HepG2 (cell line): ENCODE measurements around the gene IPMK. TPM values are rescaled to one million over a fixed set of nuclear protein-coding genes. Genes with fewer than 3 reads are reported as not detected.

Experiments
- ATAC-seq: fragments of 200-7000 bp; cut with Tn5 transposase; 3 replicates; pipeline ENCODE4 v1.9.1; 2020; ENCODE audit warnings: mild to moderate bottlenecking, moderate library complexity
- BruUV-seq: library from RNA; stranded (reverse); fragments of 400-500 nt; replicated peaks from 2 replicates; lab custom pipeline; 2021; lab: Mats Ljungman, UMichigan
- CTCF ChIA-PET: fragments of 300-600 bp; formaldehyde crosslinking; extraction: SDS; loops from one replicate; lab custom pipeline; 2021; ENCODE audit warnings: low total read pairs, inconsistent platforms, low intra/inter-chr PET ratio; lab: Yijun Ruan, JAX
- POLR2A ChIA-PET: fragments of 350-600 bp; sonication (Branson Sonifier 250); formaldehyde crosslinking; loops from one replicate; lab custom pipeline; 2020; ENCODE audit warnings: antibody characterized with exemption, inconsistent platforms; lab: Yijun Ruan, JAX
- DNase-seq: peaks from one replicate; pipeline ENCODE4 v3.0.0-alpha.2; 2015; ENCODE audit warnings: low spot score
- FAIRE-seq: peaks from 3 replicates; lab custom pipeline; 2011; peaks lifted over from hg19 to GRCh38; lab: Jason Lieb, UNC
- H2AFZ ChIP-seq: one replicate; pipeline ENCODE4 v1.6.1; 2011; ENCODE audit warnings: low read length, inconsistent platforms
- H3K27ac ChIP-seq: fragments of 300-600 bp; 3 replicates; pipeline ENCODE4 v1.8.0; 2011; ENCODE audit warnings: mixed run types, mild to moderate bottlenecking, mixed read lengths, low read length, inconsistent platforms; ENCODE audit not compliant: insufficient read depth; ENCODE audit errors: extremely low read length
- H3K27me3 ChIP-seq, 2 experiments: fragments of 200-600 bp in 1 of 2; 2 replicates in 1 of 2; 3 replicates in 1 of 2; pipeline versions ENCODE4 v1.6.0 to v1.8.0; 2011; ENCODE audit warnings: low read length in 2 of 2, mild to moderate bottlenecking in 2 of 2, moderate library complexity in 2 of 2, inconsistent platforms in 1 of 2; ENCODE audit not compliant: insufficient read depth in 2 of 2, control insufficient read depth in 1 of 2
- H3K36me3 ChIP-seq, 2 experiments: fragments of 200-600 bp in 1 of 2; replicated peaks in 1 of 2; 2 replicates in 1 of 2; 3 replicates in 1 of 2; pipeline versions ENCODE4 v1.5.1 to v1.8.0; 2011; ENCODE audit warnings: low read length in 2 of 2, inconsistent platforms in 1 of 2; ENCODE audit not compliant: insufficient read depth in 2 of 2, control insufficient read depth in 1 of 2
- H3K4me1 ChIP-seq: 2 replicates; pipeline ENCODE4 v1.5.1; 2012; ENCODE audit warnings: low read length, inconsistent platforms; ENCODE audit not compliant: insufficient read depth
- H3K4me2 ChIP-seq: 2 replicates; pipeline ENCODE4 v1.6.0; 2011; ENCODE audit warnings: low read depth, low read length, inconsistent platforms
- H3K4me3 ChIP-seq, 3 experiments: fragments of 200-600 bp in 1 of 3; sonication (generic), shearing (Covaris generic) in 1 of 3; replicated peaks in 1 of 3; 2 replicates each; pipeline ENCODE4 v1.5.1; 2011 to 2016; ENCODE audit warnings: low read length in 3 of 3, inconsistent platforms in 2 of 3, low read depth in 2 of 3, mild to moderate bottlenecking in 2 of 3, control low read depth in 1 of 3, mixed read lengths in 1 of 3; ENCODE audit not compliant: insufficient read depth in 1 of 3
- H3K79me2 ChIP-seq: one replicate; pipeline ENCODE4 v1.6.1; 2011; ENCODE audit warnings: low read length, inconsistent platforms; ENCODE audit not compliant: insufficient read depth
- H3K9ac ChIP-seq: 2 replicates; pipeline ENCODE4 v1.6.0; 2011; ENCODE audit warnings: mild to moderate bottlenecking, low read depth, low read length, inconsistent platforms; ENCODE audit not compliant: insufficient read depth
- H3K9me3 ChIP-seq: 2 replicates; pipeline ENCODE4 v1.5.1; 2012; ENCODE audit warnings: mild to moderate bottlenecking, low read length
- H4K20me1 ChIP-seq: 2 replicates; pipeline ENCODE4 v1.6.0; 2011; ENCODE audit warnings: inconsistent platforms, mild to moderate bottlenecking, low read length, moderate library complexity; ENCODE audit not compliant: insufficient read depth
- AKAP8 ChIP-seq: sonication (generic); formaldehyde crosslinking; IDR thresholded peaks from 2 replicates; pipeline ENCODE4 v1.5.1; 2020; ENCODE audit warnings: mild to moderate bottlenecking, missing genetic modification reagents
- GZF1 ChIP-seq: sonication (generic); formaldehyde crosslinking; IDR thresholded peaks from 2 replicates; pipeline ENCODE4 v1.5.1; 2020; ENCODE audit warnings: mild to moderate bottlenecking, missing genetic modification reagents
- HNF4G ChIP-seq, 2 experiments: sonication (generic) in 1 of 2; formaldehyde crosslinking in 1 of 2; IDR thresholded peaks; 2 replicates each; pipeline versions ENCODE4 v1.4.0 to v1.6.1; 2011 to 2020; ENCODE audit warnings: borderline replicate concordance in 2 of 2, low read depth in 2 of 2, mild to moderate bottlenecking in 2 of 2, low read length in 1 of 2, missing genetic modification reagents in 1 of 2, moderate library complexity in 1 of 2
- HOXD1 ChIP-seq: sonication (generic); formaldehyde crosslinking; IDR thresholded peaks from 2 replicates; pipeline ENCODE4 v1.5.0; 2020; ENCODE audit warnings: missing genetic modification reagents
- KAT2B ChIP-seq: fragments of 150-350 bp; IDR thresholded peaks from 2 replicates; pipeline ENCODE4 v1.6.1; 2014; ENCODE audit warnings: low read depth, low read length, borderline replicate concordance
- MAFG ChIP-seq: sonication (generic); formaldehyde crosslinking; IDR thresholded peaks from 2 replicates; pipeline ENCODE4 v1.5.1; 2020; ENCODE audit warnings: mild to moderate bottlenecking, missing genetic modification reagents
- MAZ ChIP-seq, 2 experiments: sonication (generic) in 1 of 2; formaldehyde crosslinking in 1 of 2; IDR thresholded peaks; 2 replicates each; pipeline versions ENCODE4 v1.5.0 to v1.6.1; 2012 to 2020; ENCODE audit warnings: low read depth in 2 of 2, mild to moderate bottlenecking in 2 of 2, borderline replicate concordance in 1 of 2, improper control_type of control experiment in 1 of 2, low read length in 1 of 2, missing genetic modification reagents in 1 of 2, moderate library complexity in 1 of 2
- MED13 ChIP-seq: sonication (generic); formaldehyde crosslinking; IDR thresholded peaks from 2 replicates; pipeline ENCODE4 v1.5.0; 2020; ENCODE audit warnings: missing genetic modification reagents
- NCOR1 ChIP-seq: fragments of 200-600 bp; sonication (generic); IDR thresholded peaks from 2 replicates; pipeline ENCODE4 v1.7.0; 2017; ENCODE audit warnings: antibody characterized with exemption, low read length, borderline replicate concordance
- NR3C1 ChIP-seq: sonication (generic); formaldehyde crosslinking; IDR thresholded peaks from 2 replicates; pipeline ENCODE4 v1.4.0; 2020; ENCODE audit warnings: missing genetic modification reagents
- PLRG1 ChIP-seq: fragments of 450-650 bp; conservative IDR thresholded peaks from 2 replicates; pipeline ENCODE4 v1.6.1; 2016
- RBM22 ChIP-seq: fragments of 200-400 bp; formaldehyde crosslinking; optimal IDR thresholded peaks from 2 replicates; pipeline ENCODE3; 2017; ENCODE audit warnings: mild to moderate bottlenecking, low read length, moderate library complexity
- RBM39 ChIP-seq: fragments of 200-400 bp; formaldehyde crosslinking; IDR thresholded peaks from one replicate; pipeline ENCODE4 v1.6.1; 2018; ENCODE audit warnings: antibody characterized with exemption, mild to moderate bottlenecking, low read depth, low read length; ENCODE audit not compliant: poor library complexity, severe bottlenecking
- SALL1 ChIP-seq: sonication (generic); formaldehyde crosslinking; IDR thresholded peaks from 2 replicates; pipeline ENCODE4 v1.8.0; 2022; ENCODE audit warnings: mild to moderate bottlenecking, missing genetic modification reagents
- SOX5 ChIP-seq: IDR thresholded peaks from 2 replicates; pipeline ENCODE4 v1.6.1; 2016; ENCODE audit warnings: borderline replicate concordance
- ZFAT ChIP-seq: sonication (generic); formaldehyde crosslinking; conservative IDR thresholded peaks from 2 replicates; pipeline ENCODE4 v1.8.1; 2023; ENCODE audit warnings: missing genetic modification reagents, inconsistent platforms
- ZNF335 ChIP-seq: sonication (generic); formaldehyde crosslinking; IDR thresholded peaks from 2 replicates; pipeline ENCODE4 v1.4.0; 2020; ENCODE audit warnings: missing genetic modification reagents
- ZNF33B ChIP-seq: sonication (generic); formaldehyde crosslinking; IDR thresholded peaks from 2 replicates; pipeline ENCODE4 v1.5.1; 2020; ENCODE audit warnings: mild to moderate bottlenecking, missing genetic modification reagents
- ZNF530 ChIP-seq: sonication (generic); formaldehyde crosslinking; IDR thresholded peaks from 2 replicates; pipeline ENCODE4 v1.5.0; 2020; ENCODE audit warnings: low read depth, mild to moderate bottlenecking, missing genetic modification reagents
- ZNF670 ChIP-seq: sonication (generic); formaldehyde crosslinking; IDR thresholded peaks from 2 replicates; pipeline ENCODE4 v1.8.0; 2022; ENCODE audit warnings: mild to moderate bottlenecking, missing genetic modification reagents, borderline replicate concordance
- ZNF737 ChIP-seq: sonication (generic); formaldehyde crosslinking; IDR thresholded peaks from 2 replicates; pipeline ENCODE4 v1.5.0; 2020; ENCODE audit warnings: missing genetic modification reagents, mild to moderate bottlenecking, borderline replicate concordance
- WGBS: methylation state at CpG from one replicate; pipeline ENCODE4 v1.1.6; 2017; ENCODE audit warnings: low lambda C conversion rate; 5-methylcytosine and 5-hydroxymethylcytosine counted together
- in situ Hi-C: cut with HindIII; loops from 2 replicates; pipeline ENCODE4 v1.10.0; 2017; ENCODE audit warnings: low pct_unique_long_range_greater_than_20kb; ENCODE audit not compliant: extremely low pct_ligation_motif_present
- intact Hi-C: fragments of 100-400 bp; cut with micrococcal nuclease; formaldehyde crosslinking; loops from one replicate; pipeline ENCODE4 v1.10.0; 2022; ENCODE audit not compliant: unreplicated experiment
- polyA plus RNA-seq, 8 experiments: library from polyadenylated mRNA; depleted of rRNA in 3 of 8; stranded (reverse) in 7 of 8; unstranded in 1 of 8; fragments of >200 nt; fragmentation: Illumina TruSeq in 4 of 8; extraction: Trizol in 4 of 8; gene quantifications; 2 replicates each; pipeline versions ENCODE4 v1.2.1 to v1.2.3, GENCODE V29; 2011 to 2016; ENCODE audit warnings: low read depth in 4 of 8, missing spikeins in 1 of 8, mixed read lengths in 1 of 8; ENCODE audit not compliant: insufficient read depth in 1 of 8
- total RNA-seq, 5 experiments: library from RNA; depleted of rRNA; stranded (reverse); fragments of >200 nt; fragmentation: Illumina TruSeq; extraction: Trizol; gene quantifications; 2 replicates each; pipeline ENCODE4 v1.2.3, GENCODE V29; 2016; ENCODE audit warnings: low read depth in 1 of 5
- TF ChIP-seq, protein P1 (sequence below): sonication (generic); formaldehyde crosslinking; IDR thresholded peaks from 2 replicates; pipeline ENCODE4 v1.4.0; 2020; ENCODE audit warnings: missing genetic modification reagents
- TF ChIP-seq, protein P2 (sequence below): sonication (generic); IDR thresholded peaks from 2 replicates; pipeline ENCODE4 v1.6.1; 2016; ENCODE audit warnings: low read depth, borderline replicate concordance
- TF ChIP-seq, protein P3 (sequence below): sonication (generic); formaldehyde crosslinking; IDR thresholded peaks from 2 replicates; pipeline ENCODE4 v1.4.0; 2020; ENCODE audit warnings: mild to moderate bottlenecking, missing genetic modification reagents

The IPMK gene
- total and polyA plus RNA-seq, 2 of the 13 experiments (the other 11 are each of a cell fraction or from before 2014, with no cell fraction given): 2.7 to 3.9 TPM

DNA sequence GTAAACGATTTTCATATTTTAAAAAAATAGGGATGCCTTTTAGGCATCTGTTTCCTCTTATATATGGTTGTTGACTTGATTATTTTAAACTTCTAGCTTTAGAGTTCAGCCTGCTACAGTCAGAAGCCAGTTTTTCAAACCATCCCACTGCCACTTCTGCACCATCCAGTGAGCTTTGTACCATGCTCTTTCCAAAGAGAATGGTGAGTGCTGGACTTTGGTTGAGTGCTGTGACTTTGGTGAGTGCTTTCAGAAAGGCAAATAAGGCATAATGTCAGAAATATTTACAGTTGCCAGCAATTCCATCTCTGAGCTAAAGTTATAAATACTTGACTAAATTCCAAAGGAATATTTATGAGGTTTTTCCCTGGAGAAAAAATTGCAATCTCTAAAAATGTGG lies 117.4 kb downstream of the IPMK start:
- ChIA-PET CTCF (no interaction called here), POLR2A (no interaction called here)
- no peaks in the 10 kb centered on the region for H3K79me2 ChIP-seq
- no peak overlapping the region for H3K4me3 ChIP-seq
- intact Hi-C loops: loop anchor here (5.0 kb wide), 1 partner anchor 813 kb away; no protein-coding TSS in a partner anchor
- no peak overlapping the region for H3K9ac ChIP-seq
- H2AFZ ChIP-seq: no peak overlapping the region
- FAIRE-seq (peak; percentile 30), ATAC-seq (peak; percentile 90), DNase-seq (peak; percentile 29)
- H3K4me1 ChIP-seq: peaks cover 33% of the 10 kb centered on the region
- 3% methylated on average over 1 of the region's 1 CpG for WGBS
- no peaks in the 10 kb centered on the region for H3K27me3 ChIP-seq
- no peaks in the 10 kb centered on the region for H3K36me3 ChIP-seq
- no TSS peak for BruUV-seq
- no peak overlapping the region; the same call in 1 of the 2 replicates for H3K4me2 ChIP-seq
- in situ Hi-C loops: no loop called here
- H3K27ac ChIP-seq: no peak overlapping the region
- no peaks in the 10 kb centered on the region for H4K20me1 ChIP-seq
- no peaks in the 10 kb centered on the region for H3K9me3 ChIP-seq
- TF ChIP-seq GZF1 (no peak), HNF4G (IDR thresholded peaks at IDR 0.05; ENCODE audit: borderline replicate concordance, low read depth, low read length) (peak; percentile 45), HNF4G (CRISPR knock-in tag; IDR thresholded peaks at IDR 0.05; ENCODE audit: borderline replicate concordance, low read depth) (no peak), PLRG1 (no peak), ZNF670 (no peak), MAFG (CRISPR knock-in tag) (no peak), MAZ (IDR thresholded peaks at IDR 0.05; ENCODE audit: borderline replicate concordance, low read depth, low read length) (no peak), MAZ (CRISPR knock-in tag; IDR thresholded peaks at IDR 0.05; ENCODE audit: low read depth) (no peak), KAT2B (no peak), HOXD1 (CRISPR knock-in tag) (no peak), ZNF335 (no peak), SALL1 (peak; percentile 51; the same call in 1 of the 2 replicates), AKAP8 (CRISPR knock-in tag) (no peak), NCOR1 (peak; percentile 32; the same call in 1 of the 2 replicates), RBM22 (no peak), RBM39 (no peak), ZNF737 (no peak), ZNF33B (CRISPR knock-in tag) (no peak), ZFAT (no peak), ZNF530 (CRISPR knock-in tag) (no peak), MED13 (CRISPR knock-in tag) (no peak), NR3C1 (CRISPR knock-in tag) (no peak), SOX5 (CRISPR knock-in tag) (no peak)
- TF ChIP-seq, protein P1, sequence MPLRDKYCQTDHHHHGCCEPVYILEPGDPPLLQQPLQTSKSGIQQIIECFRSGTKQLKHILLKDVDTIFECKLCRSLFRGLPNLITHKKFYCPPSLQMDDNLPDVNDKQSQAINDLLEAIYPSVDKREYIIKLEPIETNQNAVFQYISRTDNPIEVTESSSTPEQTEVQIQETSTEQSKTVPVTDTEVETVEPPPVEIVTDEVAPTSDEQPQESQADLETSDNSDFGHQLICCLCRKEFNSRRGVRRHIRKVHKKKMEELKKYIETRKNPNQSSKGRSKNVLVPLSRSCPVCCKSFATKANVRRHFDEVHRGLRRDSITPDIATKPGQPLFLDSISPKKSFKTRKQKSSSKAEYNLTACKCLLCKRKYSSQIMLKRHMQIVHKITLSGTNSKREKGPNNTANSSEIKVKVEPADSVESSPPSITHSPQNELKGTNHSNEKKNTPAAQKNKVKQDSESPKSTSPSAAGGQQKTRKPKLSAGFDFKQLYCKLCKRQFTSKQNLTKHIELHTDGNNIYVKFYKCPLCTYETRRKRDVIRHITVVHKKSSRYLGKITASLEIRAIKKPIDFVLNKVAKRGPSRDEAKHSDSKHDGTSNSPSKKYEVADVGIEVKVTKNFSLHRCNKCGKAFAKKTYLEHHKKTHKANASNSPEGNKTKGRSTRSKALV (CRISPR knock-in tag): no peak
- TF ChIP-seq, protein P2, sequence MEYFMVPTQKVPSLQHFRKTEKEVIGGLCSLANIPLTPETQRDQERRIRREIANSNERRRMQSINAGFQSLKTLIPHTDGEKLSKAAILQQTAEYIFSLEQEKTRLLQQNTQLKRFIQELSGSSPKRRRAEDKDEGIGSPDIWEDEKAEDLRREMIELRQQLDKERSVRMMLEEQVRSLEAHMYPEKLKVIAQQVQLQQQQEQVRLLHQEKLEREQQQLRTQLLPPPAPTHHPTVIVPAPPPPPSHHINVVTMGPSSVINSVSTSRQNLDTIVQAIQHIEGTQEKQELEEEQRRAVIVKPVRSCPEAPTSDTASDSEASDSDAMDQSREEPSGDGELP: no peak
- TF ChIP-seq, protein P3, sequence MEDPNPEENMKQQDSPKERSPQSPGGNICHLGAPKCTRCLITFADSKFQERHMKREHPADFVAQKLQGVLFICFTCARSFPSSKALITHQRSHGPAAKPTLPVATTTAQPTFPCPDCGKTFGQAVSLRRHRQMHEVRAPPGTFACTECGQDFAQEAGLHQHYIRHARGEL (CRISPR knock-in tag): no peak
